IMR-90 (cell line): ENCODE measurements around the gene ENDOD1. TPM values are rescaled to one million over a fixed set of nuclear protein-coding genes. Genes with fewer than 3 reads are reported as not detected.

Source experiments
- ATAC-seq: fragments of 200-7000 bp; cut with Tn5 transposase; 2 replicates; pipeline ENCODE4 v1.9.1; 2020; ENCODE audit warnings: low read depth, mild to moderate bottlenecking, moderate library complexity
- BruUV-seq: library from RNA; stranded (reverse); fragments of 400-500 nt; replicated peaks from 2 replicates; lab custom pipeline; 2021; lab: Mats Ljungman, UMichigan
- CTCF ChIA-PET: fragments of 300-600 bp; formaldehyde crosslinking; extraction: SDS; loops from one replicate; lab custom pipeline; 2021; ENCODE audit warnings: antibody characterized with exemption; lab: Yijun Ruan, JAX
- POLR2A ChIA-PET: fragments of 300-600 bp; sonication (Branson Sonifier 250); formaldehyde crosslinking; loops from one replicate; lab custom pipeline; 2022; ENCODE audit warnings: antibody characterized with exemption; ENCODE audit not compliant: unreplicated experiment; lab: Charles Lee
- DNase-seq: peaks from one replicate; pipeline ENCODE4 v3.0.0; 2013
- H2AFZ ChIP-seq: replicated peaks from 2 replicates; pipeline ENCODE3; 2013; ENCODE audit warnings: low read length, mild to moderate bottlenecking; ENCODE audit not compliant: poor library complexity
- H2AK5ac ChIP-seq: 2 replicates; pipeline ENCODE4 v1.6.1; 2013; ENCODE audit warnings: low read depth, low read length, inconsistent platforms
- H2AK9ac ChIP-seq: replicated peaks from 2 replicates; pipeline ENCODE3; 2013; ENCODE audit warnings: mild to moderate bottlenecking, low read depth, low read length, moderate library complexity; ENCODE audit not compliant: poor library complexity
- H2BK120ac ChIP-seq: 2 replicates; pipeline ENCODE4 v1.6.1; 2013; ENCODE audit warnings: low read depth, low read length, inconsistent platforms
- H2BK15ac ChIP-seq: 3 replicates; pipeline ENCODE4 v1.6.1; 2013; ENCODE audit warnings: low read depth, low read length, inconsistent platforms
- H2BK20ac ChIP-seq: 2 replicates; pipeline ENCODE4 v1.6.1; 2013; ENCODE audit warnings: low read depth, mild to moderate bottlenecking, inconsistent platforms, low read length, moderate library complexity
- H2BK5ac ChIP-seq: 2 replicates; pipeline ENCODE4 v1.6.1; 2013; ENCODE audit warnings: mild to moderate bottlenecking, low read depth, low read length, inconsistent platforms; ENCODE audit not compliant: poor library complexity, severe bottlenecking
- H3K14ac ChIP-seq: replicated peaks from 2 replicates; pipeline ENCODE4 v1.6.1; 2013; ENCODE audit warnings: low read depth, low read length, inconsistent platforms
- H3K18ac ChIP-seq: 2 replicates; pipeline ENCODE4 v1.6.1; 2013; ENCODE audit warnings: low read depth, low read length, control low read depth
- H3K23ac ChIP-seq: 2 replicates; pipeline ENCODE4 v1.6.1; 2013; ENCODE audit warnings: low read depth, low read length, inconsistent platforms
- H3K27ac ChIP-seq: 2 replicates; pipeline ENCODE4 v1.5.1; 2013; ENCODE audit warnings: mild to moderate bottlenecking, control low read depth, low read length; ENCODE audit not compliant: insufficient read depth
- H3K27me3 ChIP-seq: 2 replicates; pipeline ENCODE4 v1.6.1; 2013; ENCODE audit warnings: low read length; ENCODE audit not compliant: control insufficient read depth, insufficient read depth
- H3K36me3 ChIP-seq: 2 replicates; pipeline ENCODE4 v1.6.1; 2013; ENCODE audit warnings: low read length, mixed read lengths; ENCODE audit not compliant: control insufficient read depth, insufficient read depth
- H3K4ac ChIP-seq: 2 replicates; pipeline ENCODE4 v1.6.1; 2013; ENCODE audit warnings: low read depth, low read length, inconsistent platforms
- H3K4me1 ChIP-seq: 2 replicates; pipeline ENCODE4 v1.6.1; 2013; ENCODE audit warnings: low read length, mixed read lengths; ENCODE audit not compliant: control insufficient read depth, insufficient read depth
- H3K4me2 ChIP-seq: 2 replicates; pipeline ENCODE4 v1.6.1; 2013; ENCODE audit warnings: low read depth, mild to moderate bottlenecking, control low read depth, low read length, moderate library complexity
- H3K4me3 ChIP-seq: 2 replicates; pipeline ENCODE4 v1.5.1; 2013; ENCODE audit warnings: low read depth, mild to moderate bottlenecking, control low read depth, low read length, moderate library complexity; ENCODE audit not compliant: insufficient read depth
- H3K56ac ChIP-seq: 2 replicates; pipeline ENCODE4 v1.6.1; 2013; ENCODE audit warnings: low read length, inconsistent platforms; ENCODE audit not compliant: insufficient read depth; ENCODE audit errors: extremely low read depth
- H3K79me1 ChIP-seq, 2 experiments: 2 replicates each; pipeline ENCODE4 v1.6.1; 2013; ENCODE audit warnings: low read length in 2 of 2, inconsistent platforms in 1 of 2, low read depth in 1 of 2
- H3K9ac ChIP-seq: 2 replicates; pipeline ENCODE4 v1.6.1; 2013; ENCODE audit warnings: low read depth, low read length, control low read depth
- H3K9me1 ChIP-seq: 2 replicates; pipeline ENCODE4 v1.6.1; 2013; ENCODE audit warnings: low read length, inconsistent platforms; ENCODE audit not compliant: insufficient read depth
- H3K9me3 ChIP-seq: 2 replicates; pipeline ENCODE4 v1.6.1; 2013; ENCODE audit warnings: low read length; ENCODE audit not compliant: control insufficient read depth, insufficient read depth
- H4K20me1 ChIP-seq: 2 replicates; pipeline ENCODE4 v1.6.1; 2013; ENCODE audit warnings: low read length, inconsistent platforms; ENCODE audit not compliant: insufficient read depth
- H4K5ac ChIP-seq: 2 replicates; pipeline ENCODE4 v1.6.1; 2013; ENCODE audit warnings: mild to moderate bottlenecking, low read depth, low read length, control low read depth
- H4K8ac ChIP-seq, 2 experiments: 2 replicates each; pipeline ENCODE4 v1.6.1; 2013; ENCODE audit warnings: low read depth in 2 of 2, low read length in 2 of 2, control low read depth in 1 of 2, inconsistent platforms in 1 of 2
- H4K91ac ChIP-seq: 2 replicates; pipeline ENCODE4 v1.6.1; 2013; ENCODE audit warnings: low read depth, low read length, inconsistent platforms; ENCODE audit not compliant: insufficient read depth
- FOS ChIP-seq: fragments of 150-350 bp; IDR thresholded peaks from 2 replicates; pipeline ENCODE4 v1.6.1; 2016; ENCODE audit warnings: low read depth, low read length
- POLR2A ChIP-seq: IDR thresholded peaks from 2 replicates; pipeline ENCODE4 v1.6.1; 2012; ENCODE audit warnings: mild to moderate bottlenecking, low read depth, low read length
- RAD21 ChIP-seq: IDR thresholded peaks from 2 replicates; pipeline ENCODE4 v1.6.1; 2012; ENCODE audit warnings: low read length, improper control_type of control experiment
- RCOR1 ChIP-seq: IDR thresholded peaks from 2 replicates; pipeline ENCODE4 v1.6.1; 2012; ENCODE audit warnings: mild to moderate bottlenecking, low read length, improper control_type of control experiment; ENCODE audit not compliant: insufficient replicate concordance
- SMC3 ChIP-seq: fragments of 150-350 bp; IDR thresholded peaks from 2 replicates; pipeline ENCODE4 v1.6.1; 2016; ENCODE audit warnings: low read depth, mild to moderate bottlenecking, antibody characterized with exemption, low read length, moderate library complexity
- WGBS, 2 experiments: methylation state at CpG; one replicate each; pipeline versions ENCODE4 v1.1.5 to v1.1.7; 2013; ENCODE audit warnings: missing lambda C conversion rate in 2 of 2; ENCODE audit not compliant: insufficient read length in 1 of 2; ENCODE audit errors: extremely low coverage in 2 of 2; 5-methylcytosine and 5-hydroxymethylcytosine counted together
- dilution Hi-C: fragments of 300-500 bp; cut with HindIII; formaldehyde crosslinking; loops from one replicate; pipeline ENCODE4 v1.14.3; 2018; ENCODE audit warnings: low sequenced_read_pairs; ENCODE audit not compliant: unreplicated experiment
- in situ Hi-C: fragments of 300-500 bp; cut with MboI; formaldehyde crosslinking; loops from 3 replicates; pipeline ENCODE4 v1.14.3; 2019; ENCODE audit warnings: low sequenced_read_pairs, inconsistent platforms, mixed read lengths
- intact Hi-C: fragments of 100-400 bp; cut with micrococcal nuclease; formaldehyde crosslinking; loops from 2 replicates; pipeline ENCODE4 v1.10.0; 2022
- polyA plus RNA-seq, 3 experiments: library from polyadenylated mRNA; depleted of rRNA; stranded (reverse); fragments of >200 nt; gene quantifications; 2 replicates each; pipeline ENCODE4 v1.2.3, GENCODE V29; 2012; ENCODE audit warnings: low replicate concordance in 1 of 3
- total RNA-seq: library from RNA; depleted of rRNA; stranded (reverse); fragments of >200 nt; gene quantifications from 2 replicates; pipeline ENCODE4 v1.2.3, GENCODE V29; 2012
- TF ChIP-seq, protein P1 (sequence below): fragments of 150-350 bp; IDR thresholded peaks from 2 replicates; pipeline ENCODE4 v1.6.1; 2016; ENCODE audit warnings: low read depth, mild to moderate bottlenecking, low read length, moderate library complexity, borderline replicate concordance

The ENDOD1 gene
- total and polyA plus RNA-seq, 2 of the 4 experiments (the other 2 are of a cell fraction) = 7.0 to 17.6 TPM

DNA sequence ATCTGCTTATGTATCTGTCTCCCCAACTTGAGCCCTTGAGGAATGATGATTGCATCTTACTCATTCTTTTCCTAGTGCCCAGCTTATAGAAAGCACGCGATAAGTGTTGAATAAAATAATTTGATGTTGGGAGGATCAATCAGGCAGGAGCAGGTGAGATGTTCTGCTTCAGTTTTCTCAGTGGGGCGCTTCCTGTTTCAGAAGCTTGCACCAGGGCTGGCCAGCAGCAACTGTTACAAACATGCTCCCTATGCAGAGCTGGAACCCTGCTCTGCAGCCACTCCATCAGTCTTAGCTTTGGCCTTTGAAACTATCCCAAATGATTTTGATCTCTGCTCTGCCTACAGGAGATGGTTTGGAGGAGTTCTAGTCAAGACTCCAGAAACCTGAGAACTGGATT is 3.9 kb downstream of the ENDOD1 start (continued):
- TF ChIP-seq RAD21 (no peak), POLR2A (no peak), FOS (no peak)

DNA sequence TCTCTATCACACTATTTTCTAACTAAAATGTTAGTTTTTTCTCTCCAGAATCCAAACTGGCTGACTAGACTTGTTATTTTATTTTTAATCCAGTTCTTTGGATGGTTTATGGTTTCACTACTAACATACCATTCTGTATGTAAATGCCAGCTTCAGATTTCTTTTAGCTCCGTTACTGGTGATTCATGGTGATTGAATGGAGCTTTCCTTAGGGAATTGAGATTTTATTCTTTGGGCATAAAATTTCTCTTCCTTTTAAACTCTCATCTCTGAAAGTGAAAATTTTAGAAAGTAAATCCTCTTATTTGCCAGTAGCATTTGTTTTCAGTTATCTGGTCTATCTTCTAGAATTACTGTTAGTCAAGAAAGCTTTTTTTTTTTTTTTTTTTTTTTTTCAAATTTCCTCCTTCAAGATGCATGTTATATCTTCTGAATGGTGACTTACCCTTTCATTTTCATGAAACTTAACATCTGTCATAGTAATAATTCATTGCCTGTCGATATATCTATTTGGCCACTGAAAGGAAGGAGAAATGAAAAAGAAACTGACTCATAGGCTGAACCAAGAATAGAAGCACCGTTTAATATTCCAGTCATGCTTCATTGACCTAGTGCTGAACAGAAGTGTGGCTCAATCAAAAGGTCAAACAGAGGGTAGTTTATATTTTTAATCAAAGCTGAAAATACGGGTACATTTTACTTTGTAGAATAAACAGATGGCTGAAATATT is 6.4 kb downstream of the ENDOD1 start:
- Histone ChIP-seq H3K18ac (no peak overlapping the region), H3K79me1 (peaks cover 2 to 4% of the 10 kb centered on the region in 2 experiments; a peak in 3 of 4 replicates), H2BK15ac (no peak overlapping the region), H3K9me1 (peaks cover 6% of the 10 kb centered on the region; the same call in 1 of the 2 replicates), H4K91ac (no peak overlapping the region), H3K4me3 (no peak overlapping the region), H4K5ac (no peak overlapping the region), H3K27ac (no peak overlapping the region), H3K4ac (no peak overlapping the region), H3K9ac (no peak overlapping the region), H3K27me3 (no peaks in the 10 kb centered on the region), H2BK20ac (no peak overlapping the region), H3K23ac (no peak overlapping the region), H3K36me3 (no peaks in the 10 kb centered on the region), H2BK5ac (peak overlapping the region; percentile 86), H3K56ac (no peak overlapping the region), H2AK5ac (no peak overlapping the region), H3K9me3 (no peaks in the 10 kb centered on the region), H2AFZ (no peak overlapping the region), H4K20me1 (no peaks in the 10 kb centered on the region), H3K14ac (no peak overlapping the region), H3K4me2 (0 out of 2 replicates have a peak overlapping the region, but pooled peaks have one; percentile 27), H2AK9ac (no peak overlapping the region), H2BK120ac (no peak overlapping the region), H4K8ac (no peak overlapping the region), H3K4me1 (peaks cover 4% of the 10 kb centered on the region)
- ChIA-PET CTCF (no interaction called here), POLR2A (no interaction called here)
- dilution Hi-C loops = no loop called here
- TF ChIP-seq SMC3 = no peak
- TF ChIP-seq, protein P1, sequence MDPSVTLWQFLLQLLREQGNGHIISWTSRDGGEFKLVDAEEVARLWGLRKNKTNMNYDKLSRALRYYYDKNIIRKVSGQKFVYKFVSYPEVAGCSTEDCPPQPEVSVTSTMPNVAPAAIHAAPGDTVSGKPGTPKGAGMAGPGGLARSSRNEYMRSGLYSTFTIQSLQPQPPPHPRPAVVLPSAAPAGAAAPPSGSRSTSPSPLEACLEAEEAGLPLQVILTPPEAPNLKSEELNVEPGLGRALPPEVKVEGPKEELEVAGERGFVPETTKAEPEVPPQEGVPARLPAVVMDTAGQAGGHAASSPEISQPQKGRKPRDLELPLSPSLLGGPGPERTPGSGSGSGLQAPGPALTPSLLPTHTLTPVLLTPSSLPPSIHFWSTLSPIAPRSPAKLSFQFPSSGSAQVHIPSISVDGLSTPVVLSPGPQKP = no peak
- TF ChIP-seq RCOR1 = no peak
- peak; percentile 53 for DNase-seq
- in situ Hi-C loops = no loop called here
- WGBS, 2 experiments = 40% methylated on average over 1 of the region's 4 CpGs; no CpG with 5 or more reads in 1 of the 2 experiments
- intact Hi-C loops = no loop called here
- ATAC-seq = peak; percentile 50
- BruUV-seq = no TSS peak
